GM23248 (cell line): ENCODE data around the gene MAML3. TPM values are rescaled to one million over a fixed set of nuclear protein-coding genes. Genes with fewer than 3 reads are reported as not detected.

Experiments used
- DNase-seq: peaks from one replicate; pipeline ENCODE4 v3.0.0-alpha.2; 2015
- H2AFZ ChIP-seq: fragments of 200-600 bp; sonication (generic); 2 replicates; pipeline ENCODE4 v1.6.1; 2016; ENCODE audit warnings: antibody characterized with exemption
- H3F3A ChIP-seq: fragments of 200-600 bp; sonication (generic); 2 replicates; pipeline ENCODE4 v1.6.1; 2016; ENCODE audit warnings: mild to moderate bottlenecking, antibody characterized with exemption, mixed run types; ENCODE audit not compliant: insufficient read depth
- H3K27ac ChIP-seq: fragments of 200-600 bp; sonication (generic); 2 replicates; pipeline ENCODE4 v1.5.1; 2016; ENCODE audit warnings: mild to moderate bottlenecking
- H3K27me3 ChIP-seq: fragments of 200-600 bp; sonication (generic); replicated peaks from 2 replicates; pipeline ENCODE4 v1.6.1; 2016; ENCODE audit warnings: mild to moderate bottlenecking; ENCODE audit not compliant: insufficient read depth
- H3K36me3 ChIP-seq: fragments of 200-600 bp; sonication (generic); 2 replicates; pipeline ENCODE4 v1.6.1; 2016; ENCODE audit warnings: low read depth, mild to moderate bottlenecking
- H3K4me1 ChIP-seq: fragments of 200-600 bp; sonication (generic); 2 replicates; pipeline ENCODE4 v1.6.1; 2016; ENCODE audit warnings: mild to moderate bottlenecking; ENCODE audit not compliant: insufficient read depth
- H3K4me2 ChIP-seq: fragments of 200-600 bp; sonication (generic); one replicate; pipeline ENCODE4 v1.6.1; 2016; ENCODE audit warnings: mild to moderate bottlenecking; ENCODE audit not compliant: unreplicated experiment
- H3K4me3 ChIP-seq: fragments of 200-600 bp; sonication (generic); 2 replicates; pipeline ENCODE4 v1.5.1; 2016; ENCODE audit warnings: mild to moderate bottlenecking
- H3K79me2 ChIP-seq: fragments of 200-600 bp; sonication (generic); 2 replicates; pipeline ENCODE4 v1.6.1; 2016; ENCODE audit warnings: mild to moderate bottlenecking; ENCODE audit not compliant: insufficient read depth
- H3K9ac ChIP-seq: fragments of 200-600 bp; sonication (generic); 2 replicates; pipeline ENCODE4 v1.6.1; 2016; ENCODE audit warnings: mild to moderate bottlenecking
- H3K9me2 ChIP-seq: fragments of 200-600 bp; sonication (generic); 2 replicates; pipeline ENCODE4 v1.6.1; 2016; ENCODE audit warnings: mixed run types, mild to moderate bottlenecking, moderate library complexity; ENCODE audit not compliant: insufficient read depth
- H3K9me3 ChIP-seq: fragments of 200-600 bp; sonication (generic); one replicate; pipeline ENCODE4 v1.6.1; 2017; ENCODE audit warnings: low read depth
- H4K20me1 ChIP-seq: fragments of 200-600 bp; sonication (generic); 2 replicates; pipeline ENCODE4 v1.6.0; 2016; ENCODE audit not compliant: insufficient read depth
- EZH2 ChIP-seq: fragments of 200-600 bp; sonication (generic); IDR thresholded peaks from 2 replicates; pipeline ENCODE4 v1.6.1; 2018; ENCODE audit warnings: antibody characterized with exemption, mild to moderate bottlenecking; ENCODE audit not compliant: insufficient read depth, poor library complexity, severe bottlenecking
- EZH2phosphoT487 ChIP-seq: fragments of 200-600 bp; sonication (generic); IDR thresholded peaks from 2 replicates; pipeline ENCODE4 v1.6.1; 2018; ENCODE audit warnings: antibody characterized with exemption, moderate library complexity, mild to moderate bottlenecking, low read depth; ENCODE audit not compliant: insufficient read depth
- WGBS, 2 experiments: methylation state at CpG; one replicate each; pipeline ENCODE4 v1.1.6; 2015 to 2017; ENCODE audit warnings: low lambda C conversion rate in 2 of 2, low coverage in 1 of 2; ENCODE audit errors: missing lambda C conversion rate in 2 of 2; 5-methylcytosine and 5-hydroxymethylcytosine counted together
- in situ Hi-C: fragments of 300-500 bp; cut with MboI; formaldehyde crosslinking; loops from 2 replicates; pipeline ENCODE4 v1.15.0; 2020
- polyA plus RNA-seq: library from polyadenylated mRNA; unstranded; fragments of >200 nt; fragmentation: Nextera tagmentation; extraction: Ambion mirVana; gene quantifications from 2 replicates; pipeline ENCODE4 v1.2.1, GENCODE V29; 2016
- total RNA-seq: library from RNA; depleted of rRNA; stranded (reverse); fragments of >200 nt; shearing (Covaris generic); gene quantifications from 2 replicates; pipeline ENCODE4 v1.2.3, GENCODE V29; 2014

MAML3 gene
- total and polyA plus RNA-seq, 2 experiments from 2014 or later: 0.96 to 1.5 TPM

- no peaks in the 10 kb centered on the region for H3K9me3 ChIP-seq
- peaks cover 6% of the 10 kb centered on the region; the same call in 1 of the 2 replicates for H3K79me2 ChIP-seq
- H3K4me3 ChIP-seq: no peak overlapping the region
- no peaks in the 10 kb centered on the region for H4K20me1 ChIP-seq
- TF ChIP-seq EZH2phosphoT487: no peak
- TF ChIP-seq EZH2: no peak
- H3K9ac ChIP-seq: no peak overlapping the region
- no peaks in the 10 kb centered on the region for H3K27me3 ChIP-seq
- no peak overlapping the region for H3K27ac ChIP-seq
- H3K4me2 ChIP-seq: no peak overlapping the region
- H3K36me3 ChIP-seq: no peaks in the 10 kb centered on the region
- in situ Hi-C loops: no loop called here
- no peak for DNase-seq
- no peaks in the 10 kb centered on the region for H3K9me2 ChIP-seq
- peaks cover 13% of the 10 kb centered on the region for H3K4me1 ChIP-seq
- WGBS, 2 experiments: 73 to 81% methylated on average over 2 of the region's 2 CpGs
- H3F3A ChIP-seq: peaks cover 8% of the 10 kb centered on the region
- no peak overlapping the region for H2AFZ ChIP-seq
Measured at GRCh38 chr4:140127422-140127821, 26.6 kb downstream of the MAML3 start.

- peaks cover 6% of the 10 kb centered on the region; the same call in 1 of the 2 replicates for H3K79me2 ChIP-seq
- no peaks in the 10 kb centered on the region for H3K9me2 ChIP-seq
- H3K4me3 ChIP-seq: no peak overlapping the region
- 77% methylated on average over 6 of the region's 6 CpGs for WGBS, 2 experiments
- no peak overlapping the region for H2AFZ ChIP-seq
- peaks cover 8% of the 10 kb centered on the region for H3F3A ChIP-seq
- no peak overlapping the region for H3K9ac ChIP-seq
- H3K4me2 ChIP-seq: no peak overlapping the region
- no peak for DNase-seq
- TF ChIP-seq EZH2phosphoT487 (no peak), EZH2 (no peak)
- H4K20me1 ChIP-seq: no peaks in the 10 kb centered on the region
- in situ Hi-C loops: no loop called here
- H3K27ac ChIP-seq: no peak overlapping the region
- no peaks in the 10 kb centered on the region for H3K36me3 ChIP-seq
- H3K27me3 ChIP-seq: no peaks in the 10 kb centered on the region
- no peaks in the 10 kb centered on the region for H3K9me3 ChIP-seq
- H3K4me1 ChIP-seq: peaks cover 13% of the 10 kb centered on the region
Measured at GRCh38 chr4:140126261-140126660, 27.7 kb downstream of the MAML3 start.

- Histone ChIP-seq H3K27ac (no peak overlapping the region), H3K4me1 (peaks cover 5% of the 10 kb centered on the region), H3K4me3 (no peak overlapping the region), H3F3A (peaks cover 6% of the 10 kb centered on the region), H3K79me2 (peaks cover 6% of the 10 kb centered on the region; the same call in 1 of the 2 replicates), H3K27me3 (no peaks in the 10 kb centered on the region), H3K9me3 (no peaks in the 10 kb centered on the region), H4K20me1 (no peaks in the 10 kb centered on the region), H3K9ac (no peak overlapping the region), H2AFZ (no peak overlapping the region), H3K4me2 (no peak overlapping the region), H3K9me2 (no peaks in the 10 kb centered on the region), H3K36me3 (no peaks in the 10 kb centered on the region)
- DNase-seq: peak; percentile 45
- TF ChIP-seq EZH2 (no peak), EZH2phosphoT487 (no peak)
- in situ Hi-C loops: no loop called here
- WGBS, 2 experiments: 53 to 55% methylated on average over 2 of the region's 2 CpGs
Measured at GRCh38 chr4:140125374-140125773, 28.6 kb downstream of the MAML3 start.

GRCh38 chr4:140123666-140124377 is 30.2 kb downstream of the MAML3 start:
- H3K27ac ChIP-seq: no peak overlapping the region
- 81 to 87% methylated on average over 8 of the region's 8 CpGs for WGBS, 2 experiments
- no peak overlapping the region for H3K4me2 ChIP-seq
- no peaks in the 10 kb centered on the region for H4K20me1 ChIP-seq
- no peaks in the 10 kb centered on the region for H3F3A ChIP-seq
- H3K36me3 ChIP-seq: no peaks in the 10 kb centered on the region
- no peaks in the 10 kb centered on the region for H3K9me2 ChIP-seq
- in situ Hi-C loops: no loop called here
- no peaks in the 10 kb centered on the region for H3K9me3 ChIP-seq
- no peaks in the 10 kb centered on the region for H3K27me3 ChIP-seq
- no peak for TF ChIP-seq EZH2phosphoT487
- TF ChIP-seq EZH2: no peak
- H2AFZ ChIP-seq: no peak overlapping the region
- no peak for DNase-seq
- H3K4me3 ChIP-seq: no peak overlapping the region
- no peaks in the 10 kb centered on the region for H3K4me1 ChIP-seq
- peaks cover 6% of the 10 kb centered on the region; the same call in 1 of the 2 replicates for H3K79me2 ChIP-seq
- no peak overlapping the region for H3K9ac ChIP-seq
